Measurements from ENCODE around the gene MYORG.
"Not testable (repeated sequence)": the region's sequence is repeated elsewhere in the genome, so short reads cannot be mapped to it uniquely, and the experiment has no call there.

Gene MYORG

GRCh38 chr9:34369636-34370035 lies 7.1 kb downstream of the MYORG start:
- DNase-seq (ENCODE audit: low read depth in 2 of 2) = no peak

- DNase-seq (ENCODE audit: low read depth in 2 of 2) = not testable (repeated sequence)
Measured at GRCh38 chr9:34368796-34369195, 7.9 kb downstream of the MYORG start.

- DNase-seq (ENCODE audit: low read depth in 2 of 2) = not testable (repeated sequence)
Measured at GRCh38 chr9:34367751-34368410, 8.8 kb downstream of the MYORG start.

GRCh38 chr9:34366365-34366764 lies 10.3 kb downstream of the MYORG start:
- DNase-seq (ENCODE audit: low read depth in 2 of 2) = no peak

- DNase-seq (ENCODE audit: low read depth in 2 of 2) = no peak
Measured at GRCh38 chr9:34365282-34365681, 11.4 kb downstream of the MYORG start.

- DNase-seq (ENCODE audit: low read depth in 2 of 2) = no peak
Measured at GRCh38 chr9:34363619-34364351, 12.9 kb downstream of the MYORG start.

GRCh38 chr9:34362614-34363214 lies 14.0 kb downstream of the MYORG start:
- no peak for DNase-seq (ENCODE audit: low read depth in 2 of 2)

- DNase-seq (ENCODE audit: low read depth in 2 of 2) = not testable (repeated sequence)
Measured at GRCh38 chr9:34352957-34353356, 23.7 kb downstream of the MYORG start.

- DNase-seq (ENCODE audit: low read depth in 2 of 2) = not testable (repeated sequence)
Measured at GRCh38 chr9:34352122-34352652, 24.5 kb downstream of the MYORG start.

- DNase-seq (ENCODE audit: low read depth in 2 of 2) = no peak
Measured at GRCh38 chr9:34349324-34349723, 27.4 kb downstream of the MYORG start.

- no peak for DNase-seq (ENCODE audit: low read depth in 2 of 2)
Measured at GRCh38 chr9:34347800-34348158, 28.9 kb downstream of the MYORG start.

GRCh38 chr9:34346873-34347799 lies 29.6 kb downstream of the MYORG start:
- DNase-seq (ENCODE audit: low read depth in 2 of 2) = no peak

- no peak for DNase-seq (ENCODE audit: low read depth in 2 of 2)
Measured at GRCh38 chr9:34343605-34344004, 33.1 kb downstream of the MYORG start.

GRCh38 chr9:34343090-34343489 lies 33.6 kb downstream of the MYORG start:
- DNase-seq (ENCODE audit: low read depth in 2 of 2) = no peak

- no peak for DNase-seq (ENCODE audit: low read depth in 2 of 2)
Measured at GRCh38 chr9:34341659-34342295, 34.9 kb downstream of the MYORG start.

GRCh38 chr9:34338665-34339385 lies 37.9 kb downstream of the MYORG start:
- DNase-seq (ENCODE audit: low read depth in 2 of 2) = no peak

- DNase-seq (ENCODE audit: low read depth in 2 of 2) = not testable (repeated sequence)
Measured at GRCh38 chr9:34338079-34338478, 38.6 kb downstream of the MYORG start.

- no peak for DNase-seq (ENCODE audit: low read depth in 2 of 2)
Measured at GRCh38 chr9:34337403-34337802, 39.3 kb downstream of the MYORG start.

- no peak for DNase-seq (ENCODE audit: low read depth in 2 of 2)
Measured at GRCh38 chr9:34335376-34335775, 41.3 kb downstream of the MYORG start.

GRCh38 chr9:34334916-34335315 lies 41.8 kb downstream of the MYORG start:
- DNase-seq (ENCODE audit: low read depth in 2 of 2) = no peak

All from stimulated activated CD8-positive, alpha-beta memory T cell treated with anti-CD3 and anti-CD28 coated beads, Interleukin-15, amount 100 ng/mL, for 4 hours (primary cell).